Lower lobe of right lung (tissue), 2 donors: ENCODE results near the gene MYEOV. TPM values are rescaled to one million over a fixed set of nuclear protein-coding genes. Genes with fewer than 3 reads are reported as not detected.
A peak's percentile ranks its signal among the peaks of the same experiment; 100 is the strongest.

ENCODE experiments used
- ATAC-seq, 2 donors: fragments of 200-7000 bp; cut with Tn5 transposase; one replicate each; pipeline ENCODE4 v1.9.1; 2020 to 2022; ENCODE audit warnings: mild to moderate bottlenecking in 2 of 2, moderate library complexity in 2 of 2
- DNase-seq: peaks from one replicate; pipeline ENCODE4 v3.0.0-alpha.2; 2020
- H3K27ac ChIP-seq: fragments of 200-600 bp; one replicate; pipeline ENCODE4 v1.8.0; 2022
- H3K27me3 ChIP-seq: fragments of 200-600 bp; one replicate; pipeline ENCODE4 v1.8.0; 2022; ENCODE audit warnings: low read depth
- H3K36me3 ChIP-seq: fragments of 200-600 bp; one replicate; pipeline ENCODE4 v1.8.0; 2022; ENCODE audit warnings: mild to moderate bottlenecking
- H3K4me1 ChIP-seq: fragments of 200-600 bp; one replicate; pipeline ENCODE4 v1.8.0; 2022
- H3K4me3 ChIP-seq: fragments of 200-600 bp; one replicate; pipeline ENCODE4 v1.8.0; 2022; ENCODE audit warnings: mild to moderate bottlenecking
- H3K9me3 ChIP-seq: fragments of 200-600 bp; one replicate; pipeline ENCODE4 v1.8.0; 2022
- CTCF ChIP-seq: fragments of 200-600 bp; IDR thresholded peaks from one replicate; pipeline ENCODE4 v1.8.0; 2022; ENCODE audit warnings: antibody characterized with exemption, mild to moderate bottlenecking
- intact Hi-C: fragments of 100-400 bp; cut with DNase I; formaldehyde crosslinking; loops from one replicate; pipeline ENCODE4 v1.11.0; 2022
- long read RNA-seq: library from polyadenylated mRNA; unstranded; transcript quantifications from one replicate; pipeline ENCODE4 v2.0.0, GENCODE V29; 2021
- total RNA-seq: library from RNA; stranded (reverse); fragmentation: NEBNext Ultra II Directional; extraction: Animal tissue kit (Norgen Biotek cat#: 25700); gene quantifications from one replicate; pipeline ENCODE4 v1.2.1, GENCODE V29; 2021
- donor health status: DM: no; HTN: yes; CAD: no; lungs with severe emphysema.

The MYEOV gene
- total RNA-seq = 1.2 TPM
- long read RNA-seq, partial matches to known transcripts = 0 of 1 reads
- long read RNA-seq, other reads (novel, unspliced or antisense) = 0 of 1 reads

- intact Hi-C loops = loop anchor here (10.0 kb wide), 1 partner anchor 351 kb away; the partner anchor contains the start of gene CCND1
- no peak for TF ChIP-seq CTCF
- ATAC-seq (peak; percentile 41 to 47), DNase-seq (peak; percentile 59)
- Histone ChIP-seq H3K36me3 (no peaks in the 10 kb centered on the region), H3K27me3 (no peaks in the 10 kb centered on the region), H3K4me1 (peaks cover 64% of the 10 kb centered on the region), H3K9me3 (no peaks in the 10 kb centered on the region), H3K27ac (no peak within 1 kb of the TSS), H3K4me3 (no peak within 1 kb of the TSS)
Measured at GRCh38 chr11:69293819-69294505, at the start of gene MYEOV. TSS of gene MYEOV (plus strand) at chr11:69294155. CDS start at chr11:69295355, 1,200 bp downstream.

DNA sequence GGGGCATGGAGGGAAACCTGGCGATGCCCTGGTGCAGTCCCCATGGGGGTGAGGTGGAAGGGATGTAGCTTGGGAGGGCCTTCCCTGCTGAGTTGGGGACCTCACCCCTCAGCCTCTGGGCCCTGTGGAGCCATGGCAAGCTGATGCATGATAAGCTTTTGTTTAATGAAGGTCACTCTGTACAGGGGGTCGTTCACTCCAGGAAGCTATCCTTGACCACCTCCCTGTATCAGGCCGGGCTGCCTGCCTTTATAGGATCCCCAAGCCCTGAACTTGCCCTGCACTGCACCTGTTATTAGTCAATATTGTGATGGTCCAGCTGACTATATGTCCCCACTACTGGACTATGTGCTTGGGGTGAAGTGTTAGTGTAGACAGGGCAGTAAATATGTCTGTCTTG is 49.7 kb upstream of the MYEOV start:
- no peak overlapping the region for H3K27ac ChIP-seq
- no peaks in the 10 kb centered on the region for H3K27me3 ChIP-seq
- intact Hi-C loops = no loop called here
- peaks cover under 1% of the 10 kb centered on the region for H3K4me1 ChIP-seq
- no peaks in the 10 kb centered on the region for H3K36me3 ChIP-seq
- no peak overlapping the region for H3K4me3 ChIP-seq
- no peak for DNase-seq
- no peaks in the 10 kb centered on the region for H3K9me3 ChIP-seq
- no peak for ATAC-seq
- TF ChIP-seq CTCF = no peak

DNA sequence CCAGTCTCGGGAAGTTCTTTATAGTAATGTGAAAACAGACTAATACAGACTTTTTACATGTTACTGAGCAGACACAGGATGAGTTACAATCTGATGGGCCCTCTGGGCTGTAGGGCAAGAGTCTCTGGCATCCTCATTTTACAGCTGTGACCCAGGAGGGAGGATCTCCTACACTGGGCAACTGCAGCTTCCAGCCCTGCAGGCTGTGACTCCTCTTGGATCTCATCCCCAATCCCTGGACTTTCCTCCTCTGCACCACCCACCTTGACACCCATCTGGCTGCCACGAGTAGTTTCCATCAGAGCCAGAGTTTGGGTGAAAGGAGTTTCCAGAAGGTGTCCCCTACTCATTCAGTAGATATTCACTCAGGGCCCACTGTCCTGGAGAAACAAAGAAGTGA is 48.9 kb upstream of the MYEOV start:
- ATAC-seq = no peak
- TF ChIP-seq CTCF = no peak
- H3K4me1 ChIP-seq = peaks cover 6% of the 10 kb centered on the region
- H3K4me3 ChIP-seq = no peak overlapping the region
- H3K27ac ChIP-seq = no peak overlapping the region
- no peaks in the 10 kb centered on the region for H3K36me3 ChIP-seq
- H3K9me3 ChIP-seq = no peaks in the 10 kb centered on the region
- intact Hi-C loops = no loop called here
- no peaks in the 10 kb centered on the region for H3K27me3 ChIP-seq
- no peak for DNase-seq

- Histone ChIP-seq H3K4me3 (no peak overlapping the region), H3K4me1 (peaks cover 6% of the 10 kb centered on the region), H3K27me3 (no peaks in the 10 kb centered on the region), H3K36me3 (no peaks in the 10 kb centered on the region), H3K27ac (no peak overlapping the region), H3K9me3 (no peaks in the 10 kb centered on the region)
- ATAC-seq = no peak
- intact Hi-C loops = no loop called here
- no peak for DNase-seq
- TF ChIP-seq CTCF = no peak
Measured at GRCh38 chr11:69245491-69246345, 48.2 kb upstream of the MYEOV start.

- TF ChIP-seq CTCF = no peak
- peaks cover 10% of the 10 kb centered on the region for H3K9me3 ChIP-seq
- no peaks in the 10 kb centered on the region for H3K36me3 ChIP-seq
- peak overlapping the region; percentile 58 for H3K27ac ChIP-seq
- H3K4me1 ChIP-seq = peaks cover 6% of the 10 kb centered on the region
- intact Hi-C loops = no loop called here
- ATAC-seq (peak; percentile 81 to 89), DNase-seq (peak; percentile 75)
- H3K4me3 ChIP-seq = no peak overlapping the region
- H3K27me3 ChIP-seq = no peaks in the 10 kb centered on the region
Measured at GRCh38 chr11:69249311-69250185, 44.4 kb upstream of the MYEOV start.
